HG03457 (cell line): ENCODE results near the gene ISYNA1.

Experiments used
- ATAC-seq: cut with Tn5 transposase; IDR thresholded peaks from one replicate; pipeline ENCODE4 v1.9.1; 2021; ENCODE audit warnings: moderate number of reproducible peaks; ENCODE audit not compliant: unreplicated experiment

The ISYNA1 gene

GRCh38 chr19:18397242-18398202, 40.4 kb downstream of the ISYNA1 start, which contains the start of gene LRRC25:
LRRC25 (minus strand) TSS chr19:18397622; CDS start chr19:18396963, 659 bp downstream.
- no peak for ATAC-seq

- no peak for ATAC-seq
Observed at GRCh38 chr19:18396471-18397241, 41.3 kb downstream of the ISYNA1 start.

GRCh38 chr19:18393836-18394235, 44.1 kb downstream of the ISYNA1 start:
- ATAC-seq: no peak

- no peak for ATAC-seq
Observed at GRCh38 chr19:18392926-18393325, 45.0 kb downstream of the ISYNA1 start.

GRCh38 chr19:18392417-18392816, 45.5 kb downstream of the ISYNA1 start:
- no peak for ATAC-seq

GRCh38 chr19:18391509-18392075, 46.3 kb downstream of the ISYNA1 start:
- ATAC-seq: no peak

GRCh38 chr19:18390065-18390907, 47.6 kb downstream of the ISYNA1 start:
- ATAC-seq: no peak

GRCh38 chr19:18389726-18390064, 48.2 kb downstream of the ISYNA1 start:
- ATAC-seq: no peak

GRCh38 chr19:18388960-18389725, 48.8 kb downstream of the ISYNA1 start:
- no peak for ATAC-seq

- ATAC-seq: peak; percentile 61
Observed at GRCh38 chr19:18388100-18388959, 49.6 kb downstream of the ISYNA1 start.

GRCh38 chr19:18386543-18387271, 51.2 kb downstream of the ISYNA1 start:
- ATAC-seq: no peak

GRCh38 chr19:18385675-18386542, 52.0 kb downstream of the ISYNA1 start, which contains the start of gene GDF15:
GDF15 (plus strand) TSS chr19:18386158; CDS start chr19:18386190, 32 bp downstream.
- no peak for ATAC-seq

- no peak for ATAC-seq
Observed at GRCh38 chr19:18385359-18385674, 52.6 kb downstream of the ISYNA1 start.

- no peak for ATAC-seq
Observed at GRCh38 chr19:18384775-18385174, 53.2 kb downstream of the ISYNA1 start.
